Measurements from ENCODE around the gene TRAT1.

TRAT1 gene

GRCh38 chr3:108883373-108883772 is 60.8 kb downstream of the TRAT1 start:
- Histone ChIP-seq H3K9me3 (no peaks in the 10 kb centered on the region), H3K4me3 (ENCODE audit: low read depth in 1 of 2, low read length in 1 of 2) (no peak overlapping the region), H3K27ac (no peak overlapping the region), H3K27me3 (no peaks in the 10 kb centered on the region), H3K4me1 (ENCODE audit: control insufficient read depth in 1 of 2, insufficient read depth in 1 of 2, low read depth in 1 of 2, low read length in 1 of 2) (no peaks in the 10 kb centered on the region), H3K36me3 (no peaks in the 10 kb centered on the region)
- no peak for TF ChIP-seq CTCF (IDR thresholded peaks at IDR 0.05)

GRCh38 chr3:108887121-108887520 is 64.5 kb downstream of the TRAT1 start:
- Histone ChIP-seq H3K4me3 (ENCODE audit: low read depth in 1 of 2, low read length in 1 of 2) (no peak overlapping the region), H3K9me3 (no peaks in the 10 kb centered on the region), H3K27ac (no peak overlapping the region), H3K4me1 (ENCODE audit: control insufficient read depth in 1 of 2, insufficient read depth in 1 of 2, low read depth in 1 of 2, low read length in 1 of 2) (no peaks in the 10 kb centered on the region), H3K36me3 (no peaks in the 10 kb centered on the region), H3K27me3 (no peaks in the 10 kb centered on the region)
- TF ChIP-seq CTCF (IDR thresholded peaks at IDR 0.05): no peak

- Histone ChIP-seq H3K36me3 (no peaks in the 10 kb centered on the region), H3K4me3 (ENCODE audit: low read depth in 1 of 2, low read length in 1 of 2) (no peak overlapping the region), H3K4me1 (ENCODE audit: control insufficient read depth in 1 of 2, insufficient read depth in 1 of 2, low read depth in 1 of 2, low read length in 1 of 2) (no peaks in the 10 kb centered on the region), H3K9me3 (no peaks in the 10 kb centered on the region), H3K27me3 (no peaks in the 10 kb centered on the region), H3K27ac (no peak overlapping the region)
- TF ChIP-seq CTCF (IDR thresholded peaks at IDR 0.05): no peak
Observed at GRCh38 chr3:108887777-108888176, 65.2 kb downstream of the TRAT1 start.

GRCh38 chr3:108891833-108892232 is 69.2 kb downstream of the TRAT1 start:
- H3K27me3 ChIP-seq: no peaks in the 10 kb centered on the region
- no peaks in the 10 kb centered on the region for H3K4me1 ChIP-seq (ENCODE audit: control insufficient read depth in 1 of 2, insufficient read depth in 1 of 2, low read depth in 1 of 2, low read length in 1 of 2)
- no peak overlapping the region for H3K4me3 ChIP-seq (ENCODE audit: low read depth in 1 of 2, low read length in 1 of 2)
- no peaks in the 10 kb centered on the region for H3K36me3 ChIP-seq
- no peak overlapping the region for H3K27ac ChIP-seq
- no peak for TF ChIP-seq CTCF (IDR thresholded peaks at IDR 0.05)
- no peaks in the 10 kb centered on the region for H3K9me3 ChIP-seq

GRCh38 chr3:108894981-108895380 is 72.4 kb downstream of the TRAT1 start:
- Histone ChIP-seq H3K9me3 (no peaks in the 10 kb centered on the region), H3K27ac (no peak overlapping the region), H3K4me3 (ENCODE audit: low read depth in 1 of 2, low read length in 1 of 2) (no peak overlapping the region), H3K4me1 (ENCODE audit: control insufficient read depth in 1 of 2, insufficient read depth in 1 of 2, low read depth in 1 of 2, low read length in 1 of 2) (no peaks in the 10 kb centered on the region), H3K27me3 (no peaks in the 10 kb centered on the region), H3K36me3 (no peaks in the 10 kb centered on the region)
- no peak for TF ChIP-seq CTCF (IDR thresholded peaks at IDR 0.05)

GRCh38 chr3:108897883-108898282 is 75.3 kb downstream of the TRAT1 start:
- H3K27ac ChIP-seq: no peak overlapping the region
- no peaks in the 10 kb centered on the region for H3K27me3 ChIP-seq
- no peak for TF ChIP-seq CTCF (IDR thresholded peaks at IDR 0.05)
- H3K36me3 ChIP-seq: no peaks in the 10 kb centered on the region
- H3K4me1 ChIP-seq (ENCODE audit: control insufficient read depth in 1 of 2, insufficient read depth in 1 of 2, low read depth in 1 of 2, low read length in 1 of 2): no peaks in the 10 kb centered on the region
- H3K4me3 ChIP-seq (ENCODE audit: low read depth in 1 of 2, low read length in 1 of 2): no peak overlapping the region
- H3K9me3 ChIP-seq: no peaks in the 10 kb centered on the region

All from neutrophil (primary cell).